WI38 (cell line): Measurements from ENCODE around the gene MYL6B.
A peak's percentile ranks its signal among the peaks of the same experiment; 100 is the strongest.

Experiments
- H3K4me3 ChIP-seq: 2 replicates; pipeline ENCODE4 v1.5.1; 2011; ENCODE audit warnings: low read depth, mild to moderate bottlenecking, control low read depth, low read length
- CTCF ChIP-seq: IDR thresholded peaks from 2 replicates; pipeline ENCODE4 v1.5.1; 2012; ENCODE audit warnings: low read depth, mild to moderate bottlenecking, control low read depth, low read length

MYL6B gene

GRCh38 chr12:56152132-56152755 lies at the start of gene MYL6B:
TSS of gene MYL6B (plus strand) at chr12:56152587. CDS start at chr12:56153919, 1,332 bp downstream.
- peak within 1 kb of the TSS; percentile 79 for H3K4me3 ChIP-seq
- no peak for TF ChIP-seq CTCF

GRCh38 chr12:56102683-56103065 lies 49.7 kb upstream of the MYL6B start:
- TF ChIP-seq CTCF = no peak
- no peak overlapping the region for H3K4me3 ChIP-seq

- no peak for TF ChIP-seq CTCF
- H3K4me3 ChIP-seq = peak overlapping the region; percentile 90
Observed at GRCh38 chr12:56103066-56103711, 49.2 kb upstream of the MYL6B start.

GRCh38 chr12:56103823-56104108 lies 48.6 kb upstream of the MYL6B start:
- TF ChIP-seq CTCF = no peak
- peak overlapping the region; percentile 90 for H3K4me3 ChIP-seq

GRCh38 chr12:56104109-56104814 lies 48.1 kb upstream of the MYL6B start, which contains the start of gene PA2G4:
TSS of gene PA2G4 (plus strand) at chr12:56104559. CDS start at chr12:56104738, 179 bp downstream.
- H3K4me3 ChIP-seq = peak within 1 kb of the TSS; percentile 90
- TF ChIP-seq CTCF = no peak

- no peak for TF ChIP-seq CTCF
- peak overlapping the region; percentile 90 for H3K4me3 ChIP-seq
Observed at GRCh38 chr12:56104815-56105608, 47.4 kb upstream of the MYL6B start.

- no peak for TF ChIP-seq CTCF
- H3K4me3 ChIP-seq = peak overlapping the region; percentile 90
Observed at GRCh38 chr12:56105609-56105902, 46.8 kb upstream of the MYL6B start.
